NCI-H446 treated with DMSO at 0.1 percent for 48 hours (cell line): ENCODE data around the gene HSPB1.
"Not testable (repeated sequence)": the region's sequence is repeated elsewhere in the genome, so short reads cannot be mapped to it uniquely, and the experiment has no call there.

Experiments used
- DNase-seq: peaks from one replicate; lab custom pipeline; 2025; lab: John Stamatoyannopoulos, UW

Gene HSPB1

GRCh38 chr7:76281706-76282343 lies 20.6 kb upstream of the HSPB1 start:
- no peak for DNase-seq

- DNase-seq: no peak
Measured at GRCh38 chr7:76282344-76283253, 19.9 kb upstream of the HSPB1 start.

- no peak for DNase-seq
Measured at GRCh38 chr7:76283254-76284159, 19.0 kb upstream of the HSPB1 start.

DNA sequence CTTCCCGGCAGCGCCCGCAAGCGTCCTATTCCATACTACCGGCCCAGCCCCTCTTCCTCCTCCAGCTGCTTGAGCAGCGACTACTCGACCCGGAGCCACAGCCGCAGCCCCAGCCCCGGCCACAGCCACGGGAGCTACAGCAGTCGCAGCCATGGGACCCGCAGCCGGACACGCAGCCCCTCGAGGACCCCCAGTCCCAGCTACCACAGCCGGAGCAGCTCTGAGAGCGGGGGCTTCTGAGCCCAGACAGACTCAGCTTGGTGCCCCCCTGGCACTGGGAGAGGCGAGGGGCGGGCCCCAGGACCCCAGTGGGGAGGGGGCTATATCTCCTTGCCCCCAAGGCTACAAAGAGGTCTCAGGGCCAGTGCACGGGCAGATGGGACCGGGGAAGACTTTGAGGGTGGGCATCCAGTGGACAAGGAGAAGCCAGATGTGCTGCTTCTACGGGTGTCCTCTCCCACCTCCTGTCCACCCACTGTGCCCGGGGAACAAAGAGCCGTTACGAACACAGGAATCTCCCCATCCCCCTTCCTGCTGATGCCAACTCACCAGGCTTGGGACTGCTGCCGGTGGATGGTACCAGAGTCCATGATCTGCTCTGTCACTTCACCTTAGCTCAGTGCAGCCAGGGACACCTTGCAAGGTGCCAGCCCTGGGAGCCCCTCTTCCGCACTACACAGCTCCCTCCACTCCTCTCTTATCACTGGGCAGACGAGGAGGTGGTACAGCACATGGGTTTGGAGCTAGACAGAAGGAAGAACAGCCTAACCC lies 16.7 kb upstream of the HSPB1 start:
- DNase-seq: no peak

DNA sequence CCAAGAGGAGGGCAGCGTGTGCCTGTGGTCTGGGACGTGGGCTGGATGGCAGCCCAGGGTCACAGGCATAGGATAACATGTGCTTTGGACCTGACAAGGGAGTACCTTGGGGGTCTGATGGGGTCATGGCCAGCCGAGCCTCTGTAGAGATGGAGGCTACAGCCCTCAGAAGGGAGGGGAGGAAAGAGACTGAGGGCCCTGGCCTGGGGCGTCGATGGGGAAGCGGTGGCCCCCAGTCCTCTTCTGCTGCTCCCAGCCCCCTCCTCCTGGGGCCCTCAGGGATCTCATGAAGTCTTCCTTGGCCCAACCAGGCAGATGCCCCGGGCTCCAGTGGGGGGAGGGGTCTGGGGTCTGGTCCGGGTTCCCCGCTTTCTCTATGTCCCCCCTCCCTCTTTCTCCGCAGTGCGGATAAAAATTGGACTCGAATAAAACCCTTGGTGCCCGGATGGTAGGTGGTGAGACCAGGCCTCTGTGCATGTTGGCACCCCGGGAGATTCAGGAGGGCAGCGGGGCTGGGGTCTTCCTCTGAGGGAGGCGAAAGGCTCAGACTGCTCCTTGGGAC lies 15.6 kb upstream of the HSPB1 start:
- no peak for DNase-seq

GRCh38 chr7:76290847-76291350 lies 11.6 kb upstream of the HSPB1 start:
- not testable (repeated sequence) for DNase-seq

- no peak for DNase-seq
Measured at GRCh38 chr7:76291351-76292212, 10.9 kb upstream of the HSPB1 start.

DNA sequence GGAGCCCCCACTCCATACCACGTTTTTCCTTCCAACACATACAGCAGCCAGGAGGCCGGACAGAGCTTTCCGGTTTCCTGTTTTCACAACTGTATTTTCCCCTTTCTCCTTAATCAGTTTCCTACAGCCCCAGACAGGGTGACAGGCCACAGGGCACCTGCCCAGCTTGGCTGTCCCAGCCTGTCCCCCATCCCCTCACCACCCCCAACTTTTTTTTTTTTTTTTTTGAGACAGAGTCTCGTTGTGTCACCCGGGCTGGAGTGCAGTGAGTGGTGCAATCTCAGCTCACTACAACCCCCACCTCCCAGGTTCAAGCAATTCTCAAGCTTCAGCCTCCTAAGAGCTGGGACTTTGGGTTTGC lies 10.3 kb upstream of the HSPB1 start:
- DNase-seq: no peak

DNA sequence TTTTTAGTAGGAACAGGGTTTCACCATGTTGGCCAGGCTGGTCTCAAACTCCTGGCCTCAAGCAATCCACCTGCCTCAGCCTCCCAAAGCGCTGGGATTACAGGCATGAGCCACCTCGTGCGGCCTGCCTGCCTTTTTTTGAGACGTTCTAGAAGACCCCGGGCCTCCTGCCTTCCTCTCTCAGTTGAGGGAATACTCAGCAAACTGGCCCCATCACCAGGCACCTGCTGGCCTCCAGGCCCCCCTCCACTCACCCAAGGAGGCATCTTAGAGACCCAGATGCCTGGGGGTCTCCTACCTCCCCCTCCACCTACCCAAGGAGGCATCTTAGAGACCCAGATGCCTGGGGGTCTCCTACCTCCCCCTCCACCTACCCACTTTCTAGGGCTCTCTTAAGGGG lies 9.6 kb upstream of the HSPB1 start:
- not testable (repeated sequence) for DNase-seq

DNA sequence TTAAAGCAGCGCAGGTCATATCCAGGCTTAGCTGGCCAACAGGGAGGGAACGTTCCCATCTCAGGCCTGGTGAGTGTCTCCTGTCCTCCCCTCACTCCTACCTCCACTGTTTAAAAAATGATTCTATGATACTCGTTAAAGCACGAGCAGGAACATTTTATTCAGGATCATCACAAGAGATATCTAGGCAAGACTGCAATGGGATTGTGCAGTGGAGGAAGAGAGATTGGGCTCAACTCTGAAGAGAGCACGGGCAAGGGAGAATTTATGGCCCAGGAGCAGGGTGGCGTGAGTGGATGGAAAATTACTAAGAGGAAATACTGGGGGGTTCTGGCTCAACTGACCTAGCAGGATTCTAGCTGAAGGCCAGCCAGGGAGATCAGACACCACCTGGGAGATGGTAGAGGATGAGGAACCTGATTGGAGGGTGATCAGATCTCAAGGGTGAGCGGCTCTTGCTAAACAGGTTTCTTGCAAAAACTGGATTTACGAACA lies 9.0 kb upstream of the HSPB1 start:
- no peak for DNase-seq

DNA sequence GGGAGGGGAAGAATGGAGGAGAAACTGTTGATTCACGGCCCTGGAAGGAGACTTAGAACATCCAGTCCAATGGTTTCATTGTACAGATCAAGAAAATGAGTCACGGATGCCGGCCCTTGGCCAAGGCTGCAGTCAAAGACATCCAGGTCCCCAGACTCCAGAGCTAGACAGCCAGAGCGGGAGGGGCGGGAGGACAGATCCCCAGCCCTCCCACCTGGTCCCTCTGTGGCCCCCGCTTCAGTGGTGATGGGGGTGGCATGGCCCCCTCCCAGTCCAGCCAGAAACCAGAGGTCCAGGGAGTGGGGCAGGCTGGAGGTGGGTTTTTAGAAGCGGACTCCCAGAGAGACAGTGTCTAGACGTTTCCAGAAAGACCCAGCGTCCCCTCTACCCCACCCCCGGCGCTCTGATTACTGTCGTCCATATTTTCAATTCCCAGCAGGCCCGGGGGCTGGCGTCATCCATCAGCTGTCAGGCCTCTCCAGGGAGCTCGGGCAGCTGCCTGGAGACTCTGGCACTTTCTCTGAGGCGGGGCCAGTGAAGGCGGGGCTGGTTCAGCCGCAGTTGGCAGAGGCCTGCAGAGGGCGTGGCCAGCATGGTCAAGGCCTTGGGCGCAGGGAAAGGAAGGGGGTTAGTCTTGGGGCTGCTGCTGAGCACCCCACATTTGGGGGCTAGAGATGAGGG lies 8.0 kb upstream of the HSPB1 start:
- DNase-seq: peak; percentile 61

DNA sequence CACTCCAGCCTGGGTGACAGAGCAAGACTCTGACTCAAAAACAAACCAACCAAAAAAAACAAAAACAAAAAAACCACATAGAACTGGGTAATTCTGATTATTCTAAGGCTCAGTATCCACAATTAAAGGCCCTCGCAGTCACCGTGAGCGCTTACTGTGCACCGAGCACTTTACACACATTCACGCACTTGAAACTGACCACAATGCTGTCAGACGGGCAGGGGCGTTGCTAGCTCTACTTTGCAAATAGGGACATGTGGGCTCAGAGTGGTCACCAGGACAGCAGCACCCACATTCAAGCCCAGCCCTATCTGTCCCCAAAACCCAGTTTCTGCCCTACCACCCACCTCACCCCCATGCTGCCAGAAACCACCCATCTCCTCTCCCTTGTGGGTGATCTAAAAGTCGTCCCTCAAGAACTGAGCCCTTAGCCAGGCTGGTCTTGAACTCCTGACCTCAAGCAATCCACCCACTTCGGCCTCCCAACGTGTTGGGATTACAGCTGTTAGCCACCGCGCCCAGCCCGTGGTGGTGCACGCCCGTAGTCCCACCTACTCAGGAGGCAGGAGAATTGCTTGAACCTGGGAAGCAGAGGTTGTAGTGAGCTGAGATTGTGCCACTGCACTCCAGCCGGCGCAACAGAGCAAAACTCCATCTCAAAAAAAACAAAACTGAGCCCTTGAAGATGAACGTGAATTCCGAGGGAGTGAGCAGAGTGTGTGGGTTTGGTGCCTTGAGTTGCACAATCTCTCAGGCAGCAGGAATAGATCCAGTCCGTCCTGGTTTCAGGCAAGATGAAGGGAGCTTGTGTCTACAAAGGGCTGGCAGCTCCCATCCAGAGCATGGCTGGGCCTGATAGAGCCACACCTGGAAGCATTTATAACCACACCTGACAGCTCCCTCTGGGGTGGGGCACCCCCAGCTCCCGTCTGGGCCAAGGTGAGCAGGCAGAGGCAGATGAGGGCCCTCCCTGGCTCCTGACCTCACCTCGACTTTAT lies 5.4 kb upstream of the HSPB1 start:
- DNase-seq: no peak

GRCh38 chr7:76300166-76300731 lies 2.2 kb upstream of the HSPB1 start:
- no peak for DNase-seq

GRCh38 chr7:76301000-76301399 lies 1.5 kb upstream of the HSPB1 start:
- DNase-seq: no peak

DNA sequence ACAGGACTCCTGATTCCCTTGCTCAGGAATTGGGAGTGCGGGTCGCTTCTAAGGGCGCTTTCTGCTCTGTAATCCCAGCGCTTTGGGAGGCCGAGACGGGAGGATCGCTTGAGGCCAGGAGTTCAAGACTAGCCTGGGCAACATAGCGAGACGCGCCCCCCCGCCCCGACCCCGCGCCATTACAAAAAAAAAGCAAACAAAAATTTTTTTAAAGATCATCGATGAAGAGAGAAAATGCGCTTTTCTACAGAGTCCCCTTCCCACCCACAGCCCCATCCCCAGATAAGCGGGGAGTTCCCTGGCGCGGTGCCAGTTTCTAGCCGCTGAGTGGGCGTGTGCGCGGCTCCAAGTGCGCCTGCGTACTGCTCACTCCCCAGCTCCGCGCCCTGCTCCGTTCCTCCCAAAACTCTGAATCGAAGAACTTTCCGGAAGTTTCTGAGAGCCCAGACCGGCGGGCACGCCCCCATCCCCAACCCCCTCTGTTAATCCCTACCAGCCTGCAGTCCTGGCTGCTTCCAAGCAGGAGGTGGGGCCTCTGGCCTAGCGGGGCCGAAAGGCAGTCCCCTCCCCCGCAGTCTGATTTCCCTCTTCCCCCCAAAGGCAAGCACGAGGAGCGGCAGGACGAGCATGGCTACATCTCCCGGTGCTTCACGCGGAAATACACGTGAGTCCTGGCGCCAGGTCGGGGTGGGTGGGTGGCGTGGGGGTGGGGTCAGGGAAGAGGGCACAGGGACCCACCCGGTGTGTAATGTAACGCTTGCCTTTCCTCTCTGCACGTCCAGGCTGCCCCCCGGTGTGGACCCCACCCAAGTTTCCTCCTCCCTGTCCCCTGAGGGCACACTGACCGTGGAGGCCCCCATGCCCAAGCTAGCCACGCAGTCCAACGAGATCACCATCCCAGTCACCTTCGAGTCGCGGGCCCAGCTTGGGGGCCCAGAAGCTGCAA lies 1.0 kb downstream of the HSPB1 start:
- DNase-seq: peak; percentile 49

- DNase-seq: peak; percentile 55
Measured at GRCh38 chr7:76304888-76305375, 2.5 kb downstream of the HSPB1 start.
